H1 (cell line): ENCODE data around the gene CATSPERD. TPM values are rescaled to one million over a fixed set of nuclear protein-coding genes. Genes with fewer than 3 reads are reported as not detected.

Source experiments
- CTCF ChIA-PET: fragments of 300-600 bp; sonication (Branson Sonifier 250); formaldehyde crosslinking; loops from one replicate; lab custom pipeline; 2021; ENCODE audit not compliant: partially characterized antibody; lab: Charles Lee
- POLR2A ChIA-PET: fragments of 300-600 bp; sonication (Branson Sonifier 250); formaldehyde crosslinking; loops from one replicate; lab custom pipeline; 2021; ENCODE audit warnings: inconsistent platforms; ENCODE audit not compliant: partially characterized antibody; lab: Charles Lee
- DNase-seq, 2 experiments: peaks; one replicate each; pipeline versions ENCODE4 v3.0.0 to v3.0.0-alpha.2; 2010 to 2022; ENCODE audit warnings: low spot score in 2 of 2, low read depth in 1 of 2, mixed read lengths in 1 of 2
- FAIRE-seq: peaks from 2 replicates; lab custom pipeline; 2011; peaks lifted over from hg19 to GRCh38; lab: Jason Lieb, UNC
- H2AFZ ChIP-seq: 2 replicates; pipeline ENCODE4 v1.8.1; 2012; ENCODE audit warnings: low read length, inconsistent platforms
- H2AK5ac ChIP-seq: 2 replicates; pipeline ENCODE4 v1.6.1; 2013; ENCODE audit warnings: low read depth, low read length
- H2BK120ac ChIP-seq: replicated peaks from 2 replicates; pipeline ENCODE3; 2013; ENCODE audit warnings: low read depth, low read length, inconsistent platforms
- H2BK12ac ChIP-seq: 2 replicates; pipeline ENCODE4 v1.6.1; 2013; ENCODE audit warnings: low read depth, low read length
- H2BK15ac ChIP-seq: 2 replicates; pipeline ENCODE4 v1.6.1; 2013; ENCODE audit warnings: low read length
- H2BK20ac ChIP-seq: 2 replicates; pipeline ENCODE4 v1.6.1; 2013; ENCODE audit warnings: low read length
- H2BK5ac ChIP-seq: 2 replicates; pipeline ENCODE4 v1.6.1; 2013; ENCODE audit warnings: low read depth, low read length
- H3K14ac ChIP-seq: 2 replicates; pipeline ENCODE4 v1.6.1; 2013; ENCODE audit warnings: inconsistent platforms; ENCODE audit not compliant: insufficient read length
- H3K18ac ChIP-seq: 2 replicates; pipeline ENCODE4 v1.6.1; 2013; ENCODE audit warnings: low read length; ENCODE audit errors: extremely low read depth
- H3K23ac ChIP-seq: 2 replicates; pipeline ENCODE4 v1.6.1; 2013; ENCODE audit warnings: inconsistent platforms; ENCODE audit not compliant: insufficient read length
- H3K23me2 ChIP-seq: 2 replicates; pipeline ENCODE4 v1.6.1; 2013; ENCODE audit warnings: low read depth, low read length
- H3K27ac ChIP-seq: 2 replicates; pipeline ENCODE4 v1.6.1; 2011; ENCODE audit warnings: low read depth, low read length, inconsistent platforms
- H3K27me3 ChIP-seq, 4 experiments: replicated peaks in 1 of 4; 1 replicate in 1 of 4; 2 replicates in 3 of 4; pipeline versions ENCODE4 v1.6.1 to v1.8.1; 2011 to 2013; ENCODE audit warnings: low read length in 3 of 4, mild to moderate bottlenecking in 3 of 4, inconsistent platforms in 2 of 4, mixed read lengths in 2 of 4, moderate library complexity in 1 of 4; ENCODE audit not compliant: control insufficient read depth in 3 of 4, insufficient read depth in 3 of 4; ENCODE audit errors: extremely low read depth in 1 of 4
- H3K36me3 ChIP-seq, 4 experiments: 2 replicates each; pipeline versions ENCODE4 v1.6.1 to v1.8.1; 2011 to 2013; ENCODE audit warnings: mild to moderate bottlenecking in 4 of 4, low read length in 3 of 4, moderate library complexity in 2 of 4, control low read depth in 1 of 4, inconsistent platforms in 1 of 4; ENCODE audit not compliant: insufficient read depth in 4 of 4, control insufficient read depth in 2 of 4
- H3K4ac ChIP-seq: replicated peaks from 2 replicates; pipeline ENCODE3; 2013; ENCODE audit warnings: low read length, low read depth, mixed read lengths, inconsistent platforms; ENCODE audit not compliant: insufficient read length
- H3K4me1 ChIP-seq, 4 experiments: replicated peaks in 1 of 4; 1 replicate in 1 of 4; 2 replicates in 3 of 4; pipeline versions ENCODE4 v1.6.1 to v1.8.1; 2011 to 2013; ENCODE audit warnings: low read length in 3 of 4, inconsistent platforms in 2 of 4, mixed read lengths in 1 of 4; ENCODE audit not compliant: insufficient read depth in 4 of 4, control insufficient read depth in 3 of 4
- H3K4me2 ChIP-seq, 2 experiments: 2 replicates each; pipeline versions ENCODE4 v1.6.1 to v1.8.1; 2011 to 2013; ENCODE audit warnings: low read depth in 2 of 2, low read length in 2 of 2, control low read depth in 1 of 2, inconsistent platforms in 1 of 2, mild to moderate bottlenecking in 1 of 2; ENCODE audit not compliant: insufficient read depth in 1 of 2
- H3K4me3 ChIP-seq, 4 experiments: fragments of 200-600, 300-600 bp in 1 of 4; sonication (generic), shearing (Covaris generic), sonication (Bioruptor Twin) in 1 of 4; 2 replicates each; pipeline versions ENCODE4 v1.5.1 to v1.8.1; 2011 to 2016; ENCODE audit warnings: low read length in 4 of 4, low read depth in 3 of 4, control low read depth in 2 of 4, inconsistent platforms in 2 of 4, mild to moderate bottlenecking in 2 of 4, mixed read lengths in 1 of 4, moderate library complexity in 1 of 4; ENCODE audit not compliant: insufficient read depth in 2 of 4; ENCODE audit errors: extremely low read depth in 1 of 4
- H3K56ac ChIP-seq: replicated peaks from 2 replicates; pipeline ENCODE3; 2013; ENCODE audit warnings: low read depth, mild to moderate bottlenecking, mixed read lengths, low read length, inconsistent platforms; ENCODE audit not compliant: insufficient read length
- H3K79me1 ChIP-seq: 2 replicates; pipeline ENCODE4 v1.6.1; 2013; ENCODE audit warnings: low read depth, low read length, control low read depth
- H3K79me2 ChIP-seq, 2 experiments: 2 replicates each; pipeline versions ENCODE4 v1.6.1 to v1.8.1; 2012 to 2013; ENCODE audit warnings: low read length in 2 of 2, mild to moderate bottlenecking in 2 of 2, inconsistent platforms in 1 of 2; ENCODE audit not compliant: insufficient read depth in 2 of 2, control insufficient read depth in 1 of 2
- H3K9ac ChIP-seq, 4 experiments: replicated peaks in 1 of 4; 1 replicate in 1 of 4; 2 replicates in 3 of 4; pipeline versions ENCODE4 v1.6.1 to v1.8.1; 2011 to 2013; ENCODE audit warnings: low read depth in 3 of 4, low read length in 3 of 4, control low read depth in 2 of 4, mild to moderate bottlenecking in 2 of 4, moderate library complexity in 2 of 4, inconsistent platforms in 1 of 4; ENCODE audit errors: extremely low read depth in 1 of 4
- H3K9me3 ChIP-seq, 2 experiments: 2 replicates each; pipeline versions ENCODE4 v1.6.1 to v1.8.1; 2012 to 2013; ENCODE audit warnings: mild to moderate bottlenecking in 2 of 2, moderate library complexity in 2 of 2, control low read depth in 1 of 2, inconsistent platforms in 1 of 2, low read depth in 1 of 2, low read length in 1 of 2, mixed read lengths in 1 of 2; ENCODE audit not compliant: insufficient read depth in 2 of 2
- H4K20me1 ChIP-seq, 2 experiments: replicated peaks in 1 of 2; 2 replicates each; pipeline versions ENCODE3 to v1.8.1; 2011 to 2013; ENCODE audit warnings: inconsistent platforms in 2 of 2, low read length in 2 of 2, mild to moderate bottlenecking in 1 of 2; ENCODE audit not compliant: insufficient read depth in 2 of 2, control insufficient read depth in 1 of 2
- H4K5ac ChIP-seq: 2 replicates; pipeline ENCODE4 v1.6.1; 2013; ENCODE audit warnings: low read length, low read depth, mixed read lengths, inconsistent platforms; ENCODE audit not compliant: insufficient read length
- H4K8ac ChIP-seq: 2 replicates; pipeline ENCODE4 v1.8.0; 2013; ENCODE audit warnings: mild to moderate bottlenecking, moderate library complexity, low read length, inconsistent platforms; ENCODE audit not compliant: insufficient read depth; ENCODE audit errors: extremely low read depth
- H4K91ac ChIP-seq: replicated peaks from 2 replicates; pipeline ENCODE3; 2013; ENCODE audit warnings: low read length, mixed read lengths, inconsistent platforms; ENCODE audit not compliant: insufficient read length
- ASH2L ChIP-seq: fragments of 200-600, 300-600 bp; sonication (generic); IDR thresholded peaks from one replicate; pipeline ENCODE4 v1.7.1; 2017; ENCODE audit warnings: low read length
- CBX5 ChIP-seq: fragments of 300-800, 300-1000 bp; sonication (generic); IDR thresholded peaks from 2 replicates; pipeline ENCODE4 v1.7.1; 2016; ENCODE audit warnings: antibody characterized with exemption, low read length, low read depth
- CREB1 ChIP-seq: IDR thresholded peaks from 2 replicates; pipeline ENCODE4 v1.6.1; 2012; ENCODE audit warnings: inconsistent platforms
- E2F6 ChIP-seq: IDR thresholded peaks from 2 replicates; pipeline ENCODE4 v1.6.1; 2012; ENCODE audit warnings: inconsistent platforms
- JUND ChIP-seq: IDR thresholded peaks from 2 replicates; pipeline ENCODE4 v1.6.1; 2011; ENCODE audit warnings: mild to moderate bottlenecking, improper control_type of control experiment, low read length
- KDM5A ChIP-seq: fragments of 200-600 bp; IDR thresholded peaks from 2 replicates; pipeline ENCODE4 v1.7.1; 2012; ENCODE audit warnings: mild to moderate bottlenecking, low read length, inconsistent platforms, mixed read lengths
- POU5F1 ChIP-seq: IDR thresholded peaks from 2 replicates; pipeline ENCODE4 v1.6.1; 2011; ENCODE audit warnings: low read depth, mild to moderate bottlenecking, low read length, moderate library complexity
- SAP30 ChIP-seq: fragments of 300-600 bp; sonication (generic); IDR thresholded peaks from 2 replicates; pipeline ENCODE4 v1.7.1; 2012; ENCODE audit warnings: low read length, moderate library complexity, mild to moderate bottlenecking, inconsistent platforms; ENCODE audit not compliant: insufficient read depth, insufficient replicate concordance
- SP1 ChIP-seq: IDR thresholded peaks from 2 replicates; pipeline ENCODE4 v1.6.1; 2011; ENCODE audit warnings: low read depth, low read length
- SRF ChIP-seq: IDR thresholded peaks from 2 replicates; pipeline ENCODE4 v1.6.1; 2011; ENCODE audit warnings: mild to moderate bottlenecking, low read depth, low read length, moderate library complexity
- YY1 ChIP-seq: IDR thresholded peaks from 2 replicates; pipeline ENCODE4 v1.6.1; 2011; ENCODE audit warnings: low read depth, mild to moderate bottlenecking, low read length
- WGBS, 2 experiments: shearing (Covaris generic) in 1 of 2; methylation state at CpG; one replicate each; pipeline versions ENCODE4 v1.1.6 to v1.1.7; 2013 to 2015; ENCODE audit warnings: low lambda C conversion rate in 2 of 2, mixed read lengths in 2 of 2, inconsistent platforms in 1 of 2, low coverage in 1 of 2, missing lambda C conversion rate in 1 of 2; ENCODE audit not compliant: insufficient replicate concordance in 2 of 2, insufficient coverage in 1 of 2, insufficient read length in 1 of 2; ENCODE audit errors: extremely low coverage in 1 of 2, missing lambda C conversion rate in 1 of 2; 5-methylcytosine and 5-hydroxymethylcytosine counted together
- polyA plus RNA-seq, 7 experiments: library from polyadenylated mRNA; depleted of rRNA in 3 of 7; stranded (reverse) in 5 of 7; unstranded in 2 of 7; fragments of >200 nt in 5 of 7; fragments of 200-250 nt in 2 of 7; gene quantifications; 1 replicate in 5 of 7; 2 replicates in 1 of 7; 4 replicates in 1 of 7; pipeline versions ENCODE4 v1.2.1 to v1.2.3, GENCODE V29; 2011 to 2013; ENCODE audit warnings: missing spikeins in 2 of 7, mixed read lengths in 2 of 7
- total RNA-seq: library from RNA; stranded (reverse); fragmentation: NEBNext Ultra II Directional; extraction: Animal tissue kit (Norgen Biotek cat#: 25700); gene quantifications from 2 replicates; pipeline ENCODE4 v1.2.1, GENCODE V29; 2021
- TF ChIP-seq, protein P1 (sequence below), 3 experiments: IDR thresholded peaks; 1 replicate in 2 of 3; 2 replicates in 1 of 3; pipeline versions ENCODE4 v1.5.1 to v1.6.1; 2011; ENCODE audit warnings: low read length in 3 of 3, mild to moderate bottlenecking in 3 of 3, inconsistent platforms in 2 of 3, low read depth in 1 of 3, moderate library complexity in 1 of 3; ENCODE audit not compliant: insufficient read depth in 1 of 3; ENCODE audit errors: control extremely low read depth in 1 of 3

CATSPERD gene
- total and polyA plus RNA-seq, 2 of the 8 experiments (the other 6 are each of a cell fraction or from before 2014, with no cell fraction given) = 0.12 TPM; not detected in 1

DNA sequence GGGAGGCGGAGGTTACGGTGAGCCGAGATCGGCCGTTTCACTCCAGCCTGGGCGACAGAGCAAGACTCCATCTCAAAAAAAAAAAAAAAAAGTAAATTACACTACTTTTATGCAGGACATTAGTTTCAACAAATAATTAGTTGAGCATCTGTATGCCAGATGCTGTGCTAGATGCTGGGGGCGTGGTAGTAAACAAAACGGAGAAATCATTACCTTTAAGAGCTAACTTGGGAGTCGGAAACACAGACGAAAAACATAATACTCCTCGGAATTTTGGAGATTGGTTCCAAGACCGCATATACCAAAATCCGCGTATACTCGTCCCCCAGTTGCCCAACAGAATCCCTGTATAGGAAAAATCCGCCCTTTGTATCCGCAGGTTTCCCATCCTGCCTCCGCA lies 71.8 kb downstream of the CATSPERD start:
- Histone ChIP-seq H3K79me1 (peaks cover 5% of the 10 kb centered on the region; the same call in 1 of the 2 replicates), H3K18ac (no peak overlapping the region), H3K4me3 (no peak overlapping the region), H4K8ac (no peak overlapping the region), H4K91ac (no peak overlapping the region), H3K23me2 (peaks cover 3% of the 10 kb centered on the region; the same call in 1 of the 2 replicates), H4K20me1 (peaks cover 0 to 4% of the 10 kb centered on the region in 2 experiments), H2BK120ac (no peak overlapping the region), H3K36me3 (peaks cover 15 to 21% (median 18%) of the 10 kb centered on the region in 4 experiments), H3K9ac (no peak overlapping the region), H3K14ac (no peak overlapping the region), H2BK5ac (no peak overlapping the region), H4K5ac (no peak overlapping the region), H3K4me1 (no peaks in the 10 kb centered on the region; a peak in 1 of 7 replicates), H2AFZ (no peak overlapping the region), H3K27ac (no peak overlapping the region), H3K23ac (no peak overlapping the region), H3K9me3 (no peaks in the 10 kb centered on the region), H3K4ac (no peak overlapping the region), H3K79me2 (no peaks in the 10 kb centered on the region), H2BK15ac (no peak overlapping the region), H3K27me3 (no peaks in the 10 kb centered on the region), H3K4me2 (no peak overlapping the region), H2BK12ac (no peak overlapping the region), H2AK5ac (no peak overlapping the region), H2BK20ac (no peak overlapping the region), H3K56ac (no peak overlapping the region)
- DNase-seq = no peak
- ChIA-PET POLR2A (interaction anchor here (1.0 to 4.5 kb wide), 7 partner anchors 8 to 105 kb away, joined by 3 to 32 read pairs (median 4); no protein-coding TSS in a partner anchor), CTCF (interaction anchor here (0.8 to 3.0 kb wide), 5 partner anchors 11 to 77 kb away, joined by 3 to 13 read pairs (median 5); partner anchors contain the start of gene NRTN)
- WGBS, 2 experiments = 93% methylated on average over 12 of the region's 18 CpGs; no CpG with 5 or more reads in 1 of the 2 experiments
- no peak for FAIRE-seq
- TF ChIP-seq SP1 (no peak), E2F6 (no peak), ASH2L (no peak), KDM5A (no peak), CREB1 (no peak), POU5F1 (no peak), SAP30 (no peak), CBX5 (no peak), YY1 (no peak), SRF (no peak), JUND (no peak)
- TF ChIP-seq, protein P1, sequence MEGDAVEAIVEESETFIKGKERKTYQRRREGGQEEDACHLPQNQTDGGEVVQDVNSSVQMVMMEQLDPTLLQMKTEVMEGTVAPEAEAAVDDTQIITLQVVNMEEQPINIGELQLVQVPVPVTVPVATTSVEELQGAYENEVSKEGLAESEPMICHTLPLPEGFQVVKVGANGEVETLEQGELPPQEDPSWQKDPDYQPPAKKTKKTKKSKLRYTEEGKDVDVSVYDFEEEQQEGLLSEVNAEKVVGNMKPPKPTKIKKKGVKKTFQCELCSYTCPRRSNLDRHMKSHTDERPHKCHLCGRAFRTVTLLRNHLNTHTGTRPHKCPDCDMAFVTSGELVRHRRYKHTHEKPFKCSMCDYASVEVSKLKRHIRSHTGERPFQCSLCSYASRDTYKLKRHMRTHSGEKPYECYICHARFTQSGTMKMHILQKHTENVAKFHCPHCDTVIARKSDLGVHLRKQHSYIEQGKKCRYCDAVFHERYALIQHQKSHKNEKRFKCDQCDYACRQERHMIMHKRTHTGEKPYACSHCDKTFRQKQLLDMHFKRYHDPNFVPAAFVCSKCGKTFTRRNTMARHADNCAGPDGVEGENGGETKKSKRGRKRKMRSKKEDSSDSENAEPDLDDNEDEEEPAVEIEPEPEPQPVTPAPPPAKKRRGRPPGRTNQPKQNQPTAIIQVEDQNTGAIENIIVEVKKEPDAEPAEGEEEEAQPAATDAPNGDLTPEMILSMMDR (IDR thresholded peaks at IDR 0.05; ENCODE audit: control extremely low read depth in 1 of 3, insufficient read depth in 1 of 3, low read depth in 1 of 3, low read length in 3 of 3) = no peak
